ENCODE measurements around the gene GRB2.

Gene GRB2

GRCh38 chr17:75341784-75342486 is 63.5 kb downstream of the GRB2 start:
- H3K27ac Mint-ChIP-seq, result no peak overlapping the region
- no peaks in the 10 kb centered on the region for H3K9me3 Mint-ChIP-seq
- no peaks in the 10 kb centered on the region for H3K36me3 Mint-ChIP-seq (ENCODE audit: low read depth)
- H3K4me3 Mint-ChIP-seq, result no peak overlapping the region
- TF ChIP-seq CTCF (IDR thresholded peaks at IDR 0.05; ENCODE audit: unreplicated experiment in 3 of 3), result no peak
- peaks cover 63% of the 10 kb centered on the region for H3K4me1 Mint-ChIP-seq
- no peaks in the 10 kb centered on the region for H3K27me3 Mint-ChIP-seq (ENCODE audit: low read depth)

GRCh38 chr17:75340631-75341030 is 64.8 kb downstream of the GRB2 start:
- H3K36me3 Mint-ChIP-seq (ENCODE audit: low read depth), result no peaks in the 10 kb centered on the region
- no peak for TF ChIP-seq CTCF (IDR thresholded peaks at IDR 0.05; ENCODE audit: unreplicated experiment in 3 of 3)

GRCh38 chr17:75339971-75340370 is 65.5 kb downstream of the GRB2 start:
- Mint-ChIP-seq H3K36me3 (ENCODE audit: low read depth) (no peaks in the 10 kb centered on the region), H3K4me1 (peaks cover 47% of the 10 kb centered on the region), H3K27me3 (ENCODE audit: low read depth) (no peaks in the 10 kb centered on the region), H3K27ac (peak overlapping the region in 2 of 3 experiments; percentile 16 to 49), H3K9me3 (no peaks in the 10 kb centered on the region), H3K4me3 (no peak overlapping the region)
- no peak for TF ChIP-seq CTCF (IDR thresholded peaks at IDR 0.05; ENCODE audit: unreplicated experiment in 3 of 3)

More at GRCh38 chr17:75340631-75341030, 64.8 kb downstream of the GRB2 start:
- no peak overlapping the region for H3K4me3 Mint-ChIP-seq
- peak overlapping the region; percentile 46 to 52 (median 50) for H3K27ac Mint-ChIP-seq
- no peaks in the 10 kb centered on the region for H3K27me3 Mint-ChIP-seq (ENCODE audit: low read depth)
- no peaks in the 10 kb centered on the region for H3K9me3 Mint-ChIP-seq
- H3K4me1 Mint-ChIP-seq, result peaks cover 54% of the 10 kb centered on the region

- no peak for TF ChIP-seq CTCF (IDR thresholded peaks at IDR 0.05; ENCODE audit: unreplicated experiment in 3 of 3)
- Mint-ChIP-seq H3K36me3 (ENCODE audit: low read depth) (no peaks in the 10 kb centered on the region), H3K27ac (peak overlapping the region; percentile 4 to 25 (median 17)), H3K4me1 (peaks cover 35% of the 10 kb centered on the region), H3K9me3 (no peaks in the 10 kb centered on the region), H3K4me3 (no peak overlapping the region), H3K27me3 (ENCODE audit: low read depth) (no peaks in the 10 kb centered on the region)
Measured at GRCh38 chr17:75338335-75338734, 67.1 kb downstream of the GRB2 start.

GRCh38 chr17:75335315-75335714 is 70.2 kb downstream of the GRB2 start:
- H3K4me3 Mint-ChIP-seq, result no peak overlapping the region
- TF ChIP-seq CTCF (IDR thresholded peaks at IDR 0.05; ENCODE audit: unreplicated experiment in 3 of 3), result no peak

GRCh38 chr17:75334723-75335122 is 70.8 kb downstream of the GRB2 start:
- no peak overlapping the region for H3K4me3 Mint-ChIP-seq
- no peak for TF ChIP-seq CTCF (IDR thresholded peaks at IDR 0.05; ENCODE audit: unreplicated experiment in 3 of 3)
- peaks cover 8% of the 10 kb centered on the region for H3K4me1 Mint-ChIP-seq
- H3K9me3 Mint-ChIP-seq, result no peaks in the 10 kb centered on the region
- H3K27me3 Mint-ChIP-seq (ENCODE audit: low read depth), result no peaks in the 10 kb centered on the region
- no peaks in the 10 kb centered on the region for H3K36me3 Mint-ChIP-seq (ENCODE audit: low read depth)
- no peak overlapping the region for H3K27ac Mint-ChIP-seq

More at GRCh38 chr17:75335315-75335714, 70.2 kb downstream of the GRB2 start:
- Mint-ChIP-seq H3K4me1 (peaks cover 13% of the 10 kb centered on the region), H3K36me3 (ENCODE audit: low read depth) (no peaks in the 10 kb centered on the region), H3K9me3 (no peaks in the 10 kb centered on the region), H3K27ac (no peak overlapping the region), H3K27me3 (ENCODE audit: low read depth) (no peaks in the 10 kb centered on the region)

Data from nephron (organoid).